K562 (cell line): Measurements from ENCODE around the gene UBALD2. TPM values are rescaled to one million over a fixed set of nuclear protein-coding genes. Genes with fewer than 3 reads are reported as not detected.

Source experiments
- ATAC-seq: fragments of 200-7000 bp; cut with Tn5 transposase; 3 replicates; pipeline ENCODE4 v1.9.1; 2020; ENCODE audit warnings: moderate library complexity
- BruUV-seq: library from RNA; stranded (reverse); fragments of 400-500 nt; replicated peaks from 2 replicates; lab custom pipeline; 2021; lab: Mats Ljungman, UMichigan
- CTCF ChIA-PET: fragments of 300-600 bp; formaldehyde crosslinking; extraction: SDS; loops from one replicate; lab custom pipeline; 2021; ENCODE audit warnings: low intra/inter-chr PET ratio; lab: Yijun Ruan, JAX
- POLR2A ChIA-PET: fragments of 300-600, 350-650 bp; sonication (Branson Sonifier 250); formaldehyde crosslinking; extraction: SDS; loops from one replicate; lab custom pipeline; 2021; ENCODE audit warnings: antibody characterized with exemption, inconsistent platforms; lab: Yijun Ruan, JAX
- DNase-seq, 4 experiments: peaks; one replicate each; pipeline versions ENCODE4 v3.0.0 to v3.0.0-alpha.2; 2011 to 2018; ENCODE audit warnings: low spot score in 3 of 4, mixed read lengths in 3 of 4; ENCODE audit errors: extremely low read depth in 1 of 4
- FAIRE-seq: peaks from 2 replicates; lab custom pipeline; 2011; peaks lifted over from hg19 to GRCh38; lab: Jason Lieb, UNC
- H2AFZ ChIP-seq: 2 replicates; pipeline ENCODE4 v1.6.0; 2011; ENCODE audit warnings: low read depth, low read length, control low read depth, inconsistent platforms
- H3K27ac ChIP-seq: fragments of 200-600 bp; 3 replicates; pipeline ENCODE4 v1.8.0; 2011; ENCODE audit warnings: low read depth, mild to moderate bottlenecking, control low read depth, inconsistent platforms, low read length, moderate library complexity, mixed read lengths; ENCODE audit errors: extremely low read depth
- H3K27me3 ChIP-seq, 2 experiments: fragments of 300-600 bp in 1 of 2; 2 replicates in 1 of 2; 3 replicates in 1 of 2; pipeline versions ENCODE4 v1.6.0 to v1.8.0; 2011; ENCODE audit warnings: inconsistent platforms in 2 of 2, low read length in 2 of 2, mild to moderate bottlenecking in 1 of 2, mixed read lengths in 1 of 2, moderate library complexity in 1 of 2; ENCODE audit not compliant: control insufficient read depth in 2 of 2, insufficient read depth in 2 of 2
- H3K36me3 ChIP-seq: fragments of 300-600 bp; 3 replicates; pipeline ENCODE4 v1.8.0; 2011; ENCODE audit warnings: mild to moderate bottlenecking, low read length, inconsistent platforms; ENCODE audit not compliant: control insufficient read depth, insufficient read depth
- H3K4me1 ChIP-seq, 2 experiments: fragments of 200-600 bp in 1 of 2; replicated peaks in 1 of 2; 2 replicates in 1 of 2; 3 replicates in 1 of 2; pipeline versions ENCODE4 v1.5.1 to v1.8.0; 2011; ENCODE audit warnings: inconsistent platforms in 2 of 2, low read length in 2 of 2, mild to moderate bottlenecking in 1 of 2, mixed read lengths in 1 of 2, moderate library complexity in 1 of 2; ENCODE audit not compliant: control insufficient read depth in 2 of 2, insufficient read depth in 2 of 2
- H3K4me2 ChIP-seq: 2 replicates; pipeline ENCODE4 v1.6.1; 2011; ENCODE audit warnings: low read length, control low read depth, inconsistent platforms, mixed read lengths; ENCODE audit not compliant: insufficient read depth
- H3K4me3 ChIP-seq: fragments of 200-600 bp; sonication (generic), shearing (Covaris generic); 2 replicates; pipeline ENCODE4 v1.5.1; 2016; ENCODE audit warnings: control low read depth, inconsistent platforms
- H3K79me2 ChIP-seq: fragments of 200-600 bp; 3 replicates; pipeline ENCODE4 v1.8.0; 2011; ENCODE audit warnings: low read length, inconsistent platforms; ENCODE audit not compliant: control insufficient read depth, insufficient read depth
- H3K9ac ChIP-seq, 2 experiments: 2 replicates each; pipeline versions ENCODE4 v1.6.0 to v1.6.1; 2011; ENCODE audit warnings: low read depth in 2 of 2, low read length in 2 of 2, control low read depth in 1 of 2, inconsistent platforms in 1 of 2, mild to moderate bottlenecking in 1 of 2, mixed read lengths in 1 of 2; ENCODE audit not compliant: insufficient read depth in 1 of 2
- H3K9me1 ChIP-seq: one replicate; pipeline ENCODE4 v1.6.0; 2011; ENCODE audit warnings: inconsistent platforms, mild to moderate bottlenecking, low read length, moderate library complexity; ENCODE audit not compliant: control insufficient read depth, insufficient read depth
- H3K9me3 ChIP-seq: replicated peaks from 2 replicates; pipeline ENCODE4 v1.5.1; 2011; ENCODE audit warnings: low read depth, low read length, inconsistent platforms; ENCODE audit not compliant: control insufficient read depth, insufficient read depth
- H4K20me1 ChIP-seq: replicated peaks from 2 replicates; pipeline ENCODE4 v1.6.1; 2011; ENCODE audit warnings: low read length, inconsistent platforms, mixed read lengths; ENCODE audit not compliant: control insufficient read depth, insufficient read depth
- ARID3B ChIP-seq: fragments of 250-450 bp; sonication (Bioruptor Pico); IDR thresholded peaks from 2 replicates; pipeline ENCODE4 v1.4.0; 2020; ENCODE audit warnings: borderline replicate concordance
- CREB3 ChIP-seq: fragments of 450-650 bp; conservative IDR thresholded peaks from 2 replicates; pipeline ENCODE4 v1.6.1; 2016; ENCODE audit warnings: missing genetic modification characterization, low read depth, mild to moderate bottlenecking, missing compliant biosample characterization, moderate library complexity
- HNRNPLL ChIP-seq: fragments of 200-400 bp; formaldehyde crosslinking; IDR thresholded peaks from 2 replicates; pipeline ENCODE4 v1.6.1; 2017; ENCODE audit warnings: low read length, low read depth, mild to moderate bottlenecking; ENCODE audit not compliant: poor library complexity, severe bottlenecking
- HSF4 ChIP-seq: fragments of 250-450 bp; sonication (Bioruptor Pico); IDR thresholded peaks from 2 replicates; pipeline ENCODE4 v2.1.2; 2022; ENCODE audit warnings: mild to moderate bottlenecking, moderate library complexity, borderline replicate concordance
- MBD1 ChIP-seq: fragments of 250-450 bp; sonication (Bioruptor Pico); IDR thresholded peaks from 2 replicates; pipeline ENCODE4 v1.8.0; 2022; ENCODE audit warnings: inconsistent platforms
- NCOA2 ChIP-seq, 2 experiments: fragments of 450-650 bp; IDR thresholded peaks; 2 replicates each; pipeline ENCODE4 v1.6.1; 2018; ENCODE audit warnings: mild to moderate bottlenecking in 2 of 2, moderate library complexity in 1 of 2; ENCODE audit not compliant: partially characterized antibody in 2 of 2
- TBL1XR1 ChIP-seq, 2 experiments: IDR thresholded peaks; 2 replicates each; pipeline ENCODE4 v1.6.1; 2012; ENCODE audit warnings: improper control_type of control experiment in 2 of 2, low read length in 2 of 2, mild to moderate bottlenecking in 1 of 2
- VEZF1 ChIP-seq: fragments of 200-800 bp; sonication (Bioruptor generic); IDR thresholded peaks from 2 replicates; pipeline ENCODE4 v1.6.1; 2017; ENCODE audit warnings: missing genetic modification characterization, missing compliant biosample characterization
- XRCC5 ChIP-seq: fragments of 200-400 bp; formaldehyde crosslinking; IDR thresholded peaks from 2 replicates; pipeline ENCODE4 v1.6.1; 2017; ENCODE audit warnings: low read depth, mild to moderate bottlenecking, low read length
- ZC3H11A ChIP-seq: IDR thresholded peaks from 2 replicates; pipeline ENCODE4 v1.6.1; 2012; ENCODE audit warnings: low read depth, low read length, improper control_type of control experiment
- ZC3H4 ChIP-seq: sonication (generic); formaldehyde crosslinking; IDR thresholded peaks from 2 replicates; pipeline ENCODE4 v1.9.0; 2021; ENCODE audit warnings: missing genetic modification reagents, borderline replicate concordance
- ZNF197 ChIP-seq: fragments of 200-800 bp; sonication (Bioruptor generic); IDR thresholded peaks from 2 replicates; pipeline ENCODE4 v1.6.1; 2016; ENCODE audit warnings: low read depth, missing genetic modification characterization, missing compliant biosample characterization
- ZNF551 ChIP-seq: fragments of 250-450 bp; sonication (Bioruptor Pico); IDR thresholded peaks from 2 replicates; pipeline ENCODE4 v1.5.0; 2021; ENCODE audit warnings: mild to moderate bottlenecking, moderate library complexity
- WGBS: fragments of 100-300 bp; shearing (Covaris generic); methylation state at CpG from one replicate; pipeline ENCODE4 v1.1.6; 2016; ENCODE audit warnings: low coverage, mixed read lengths; ENCODE audit not compliant: insufficient coverage; ENCODE audit errors: missing lambda C conversion rate; 5-methylcytosine and 5-hydroxymethylcytosine counted together
- in situ Hi-C: fragments of 300-500 bp; cut with MboI; formaldehyde crosslinking; loops from 4 replicates; pipeline ENCODE4 v1.15.0; 2018; ENCODE audit warnings: inconsistent platforms, mixed read lengths
- intact Hi-C: fragments of 100-400 bp; cut with micrococcal nuclease; formaldehyde crosslinking; loops from 2 replicates; pipeline ENCODE4 v1.14.2; 2022
- polyA plus RNA-seq, 8 experiments: library from polyadenylated mRNA; depleted of rRNA in 4 of 8; stranded (reverse) in 5 of 8; unstranded in 3 of 8; fragments of >200 nt; fragmentation: Nextera tagmentation in 2 of 8; fragmentation: Illumina TruSeq in 1 of 8; extraction: Ambion mirVana in 2 of 8; extraction: Trizol in 1 of 8; gene quantifications; 2 replicates each; pipeline versions ENCODE4 v1.2.1 to v1.2.3, GENCODE V29; 2011 to 2014; ENCODE audit warnings: inconsistent platforms in 1 of 8, missing spikeins in 1 of 8
- total RNA-seq, 7 experiments: library from RNA; depleted of rRNA in 6 of 7; stranded (reverse); fragments of >200 nt in 6 of 7; fragmentation: Illumina TruSeq in 2 of 7; extraction: Trizol in 2 of 7; gene quantifications; 2 replicates each; pipeline versions ENCODE4 v1.2.1 to v1.2.3, GENCODE V29; 2011 to 2021; ENCODE audit warnings: low replicate concordance in 1 of 7

UBALD2 gene
- total and polyA plus RNA-seq, 9 of the 15 experiments (the other 6 are each of a cell fraction or from before 2014, with no cell fraction given), result 2.3 to 94.1 (median 25.3) TPM

- peaks cover 38% of the 10 kb centered on the region for H3K36me3 ChIP-seq
- no peak overlapping the region for H3K4me3 ChIP-seq
- H3K9me3 ChIP-seq, result no peaks in the 10 kb centered on the region
- no peak overlapping the region for H3K27ac ChIP-seq
- H3K79me2 ChIP-seq, result peaks cover 40% of the 10 kb centered on the region
- CTCF ChIA-PET, result no interaction called here
- FAIRE-seq (no peak), ATAC-seq (peak; percentile 39), DNase-seq (peak in 2 of 4 experiments; percentile 34 to 37)
- peaks cover 37 to 93% of the 10 kb centered on the region in 2 experiments for H3K4me1 ChIP-seq
- no TSS peak for BruUV-seq
- intact Hi-C loops, result no loop called here
- WGBS, result 85% methylated on average over 22 of the region's 38 CpGs
- peak overlapping the region in 1 of 2 experiments; percentile 77; a peak in 2 of 4 replicates for H3K9ac ChIP-seq
- POLR2A ChIA-PET, result interaction anchor here (0.5 to 10.6 kb wide), 24 partner anchors 7 to 1294 kb away, joined by 3 to 227 read pairs (median 5); partner anchors contain the start of genes RNF157, SPHK1 and UBALD2
- H2AFZ ChIP-seq, result no peak overlapping the region
- no peaks in the 10 kb centered on the region for H3K27me3 ChIP-seq
- no peaks in the 10 kb centered on the region for H4K20me1 ChIP-seq
- in situ Hi-C loops, result no loop called here
- H3K4me2 ChIP-seq, result no peak overlapping the region
- H3K9me1 ChIP-seq, result no peaks in the 10 kb centered on the region
- TF ChIP-seq ARID3B (CRISPR knock-in tag) (no peak), ZNF551 (CRISPR knock-in tag) (no peak), ZC3H4 (CRISPR knock-in tag) (0 out of 2 replicates have a peak, but pooled peaks have one; percentile 9), ZNF197 (no peak), XRCC5 (no peak), ZC3H11A (no peak), CREB3 (tag) (no peak), TBL1XR1 (IDR thresholded peaks at IDR 0.05; ENCODE audit: low read length in 2 of 2) (no peak), NCOA2 (IDR thresholded peaks at IDR 0.05; ENCODE audit: partially characterized antibody in 2 of 2) (no peak), HNRNPLL (peak; percentile 16), HSF4 (no peak), MBD1 (CRISPR knock-in tag) (no peak), VEZF1 (CRISPR knock-in tag) (peak; percentile 9; the same call in 1 of the 2 replicates)
Observed at GRCh38 chr17:76271669-76272540, 6.8 kb downstream of the UBALD2 start.
